Measurements from ENCODE around the gene ZRANB1.

The ZRANB1 gene

GRCh38 chr10:125023862-125024496 is 82.1 kb downstream of the ZRANB1 start:
- DNase-seq = peak; percentile 60

GRCh38 chr10:125024497-125025234 is 82.7 kb downstream of the ZRANB1 start:
- peak; percentile 60 for DNase-seq

DNA sequence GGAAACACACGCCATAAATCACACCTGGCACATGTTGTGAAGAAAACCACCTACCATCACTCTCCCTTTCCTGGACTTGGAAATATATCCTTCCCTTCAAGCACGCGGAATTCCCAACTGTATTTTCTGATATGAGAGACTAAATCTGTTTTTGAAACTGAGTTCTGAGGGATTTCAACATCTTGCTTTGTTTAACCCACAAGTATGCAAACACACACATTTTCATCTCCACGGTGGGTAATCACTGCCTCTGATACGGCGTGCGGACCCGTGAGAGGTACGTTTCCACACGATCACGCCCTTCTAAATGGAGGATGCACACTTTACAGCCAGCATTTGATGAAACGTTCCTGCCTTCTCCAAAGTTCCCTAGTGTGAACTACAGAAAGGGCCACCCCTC is 83.4 kb downstream of the ZRANB1 start:
- DNase-seq = no peak

GRCh38 chr10:125026036-125026931 is 84.4 kb downstream of the ZRANB1 start:
- DNase-seq = no peak

DNA sequence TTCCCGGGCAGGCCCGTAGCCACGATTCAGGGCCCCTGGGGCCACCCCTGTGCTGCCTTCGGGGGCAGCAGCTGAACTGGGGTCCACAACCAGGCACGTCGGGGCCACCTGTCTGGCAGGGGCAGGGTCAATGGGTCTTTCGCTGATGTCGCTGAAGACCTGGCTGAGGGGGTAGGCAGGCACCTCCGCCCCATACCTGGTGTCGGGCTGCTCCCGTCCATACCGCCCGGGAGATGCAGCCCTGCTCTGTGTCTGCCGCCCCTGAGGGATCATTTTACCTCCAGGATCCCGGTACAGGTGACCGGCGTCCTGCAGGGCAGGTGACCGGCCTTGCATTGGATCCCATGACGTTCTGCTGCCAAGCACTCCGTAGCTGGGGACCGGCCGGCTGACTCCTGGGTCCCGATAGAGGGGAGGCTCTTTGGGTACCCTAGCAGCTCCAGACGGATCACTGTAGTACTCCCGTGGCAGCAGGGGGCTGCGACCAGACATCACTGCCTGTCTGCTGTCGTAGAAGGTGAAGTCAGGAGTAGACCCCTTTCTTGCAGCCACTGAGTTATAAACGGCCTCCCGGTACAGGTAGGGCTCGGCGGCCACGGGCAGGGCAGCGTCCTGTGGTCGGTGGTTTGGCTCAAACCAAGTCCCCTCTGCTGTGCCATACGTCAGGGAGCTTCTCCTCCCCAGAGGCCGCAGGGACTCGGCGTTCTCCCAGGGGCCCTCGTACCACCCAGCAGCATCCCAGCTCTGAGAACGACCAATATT is 85.2 kb downstream of the ZRANB1 start:
- DNase-seq = no peak

DNA sequence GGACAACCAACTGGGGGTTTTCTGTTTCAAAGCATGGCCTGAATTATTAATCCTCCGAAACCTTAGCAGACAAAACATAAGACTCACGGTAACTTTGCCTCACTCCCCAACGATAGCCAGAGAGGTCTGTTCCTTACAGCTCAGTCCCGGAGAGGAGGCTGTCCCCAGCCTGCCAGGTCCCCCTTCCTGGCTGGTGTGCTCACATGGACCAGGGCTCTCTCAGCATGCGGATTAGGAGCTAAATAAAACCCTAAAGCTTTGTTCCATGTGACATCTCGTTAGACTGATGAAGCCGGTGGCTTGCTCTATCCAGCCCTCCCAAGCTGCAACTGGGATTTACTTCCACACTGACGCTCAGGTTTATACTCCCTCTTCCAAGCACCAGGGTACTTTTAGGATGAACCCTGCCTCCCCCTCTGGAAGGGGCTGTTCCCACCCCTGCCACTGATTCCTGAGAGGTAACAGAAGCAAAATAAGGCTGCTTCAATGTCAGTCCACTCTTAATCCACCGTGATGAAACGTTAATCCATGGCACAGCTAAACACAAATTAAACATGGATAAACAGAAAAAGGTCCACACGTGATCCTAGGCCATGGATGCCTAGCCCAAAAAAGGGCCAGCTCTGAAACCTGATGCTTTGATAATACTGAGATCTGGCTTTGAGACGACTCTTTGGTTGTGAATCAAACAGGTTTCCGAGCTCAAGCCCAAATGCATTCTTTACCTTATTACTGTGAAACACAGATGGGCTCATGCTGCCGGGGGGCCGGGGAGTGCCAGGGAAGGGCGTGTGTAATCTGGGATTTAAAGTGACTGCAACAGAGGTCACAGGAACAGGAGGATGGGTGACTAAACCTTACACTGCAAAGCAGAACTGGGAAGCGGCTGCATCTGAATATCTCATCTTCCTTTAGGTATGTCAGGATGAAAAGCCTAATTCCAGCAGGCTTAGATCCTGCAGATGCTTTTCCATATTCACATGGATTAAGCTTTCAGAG is 86.2 kb downstream of the ZRANB1 start:
- DNase-seq = no peak

- no peak for DNase-seq
These were observed 87.8 kb downstream of the ZRANB1 start for GRCh38 chr10:125029584-125030242.

GRCh38 chr10:125030567-125031197 is 88.8 kb downstream of the ZRANB1 start:
- no peak for DNase-seq

DNA sequence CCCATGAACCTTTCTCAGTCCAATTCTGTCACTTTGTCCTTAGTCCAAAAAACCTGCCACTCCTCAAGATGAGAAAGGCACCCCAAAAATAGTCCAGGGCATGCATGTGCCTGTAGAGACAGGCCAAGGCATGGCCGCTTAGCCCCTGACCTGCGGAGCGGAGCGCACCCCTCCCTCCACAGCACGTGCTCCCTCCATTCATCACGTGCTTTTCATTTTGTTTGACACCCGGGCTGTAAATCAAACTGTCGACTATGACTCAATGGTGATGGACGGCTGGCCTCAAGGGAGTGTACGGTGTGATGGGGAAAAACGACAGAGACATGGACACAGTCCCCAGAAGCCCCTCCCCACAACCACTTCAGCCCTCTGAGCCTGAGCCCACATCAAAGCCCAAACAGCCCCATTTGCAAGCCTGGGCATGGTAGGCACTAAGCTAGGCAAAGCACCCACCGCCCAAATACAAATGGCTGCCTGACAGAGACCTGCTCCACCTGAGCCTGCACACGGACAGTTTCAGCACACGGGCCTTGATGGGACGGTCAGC is 90.6 kb downstream of the ZRANB1 start:
- DNase-seq = no peak

- no peak for DNase-seq
These were observed 91.4 kb downstream of the ZRANB1 start for GRCh38 chr10:125033146-125033924.

DNA sequence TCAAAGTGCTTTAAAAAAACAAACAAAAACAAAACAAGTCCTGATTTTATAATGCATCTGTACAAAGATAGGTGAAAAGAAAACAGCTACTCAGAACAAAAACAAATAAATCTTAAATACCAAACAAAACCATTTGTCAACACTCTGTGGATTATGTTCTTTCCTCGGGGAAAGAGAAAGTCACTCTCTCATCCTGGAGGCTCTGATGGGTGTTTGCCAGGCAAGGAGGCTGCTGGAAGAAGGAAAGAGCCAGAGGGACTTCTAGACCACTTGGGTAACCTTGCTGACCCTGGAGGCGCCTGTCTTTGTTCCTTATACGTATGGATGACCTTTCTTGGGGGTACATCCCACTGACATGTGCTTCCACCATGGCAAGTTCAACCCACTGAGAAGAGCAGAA is 92.8 kb downstream of the ZRANB1 start:
- DNase-seq = no peak

DNA sequence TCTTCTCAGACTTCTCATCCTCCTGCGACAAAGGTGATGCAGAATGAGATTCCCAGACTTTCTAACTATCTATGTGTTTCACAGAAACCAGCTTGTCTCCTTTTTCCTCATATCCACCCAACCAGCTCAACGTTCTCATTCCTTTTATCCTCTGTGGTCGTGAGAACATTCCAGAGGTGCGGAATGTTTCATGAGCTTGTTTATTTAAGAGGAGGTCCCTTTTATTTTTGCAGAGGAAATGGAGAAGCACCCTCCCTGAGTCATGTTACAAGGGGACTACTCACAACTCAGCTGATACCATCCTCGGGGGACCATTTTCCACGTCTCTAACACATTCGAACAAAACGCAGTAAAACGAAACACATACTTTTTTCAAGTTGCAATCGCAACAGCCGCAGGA is 93.2 kb downstream of the ZRANB1 start:
- no peak for DNase-seq

- no peak for DNase-seq
These were observed 93.8 kb downstream of the ZRANB1 start for GRCh38 chr10:125035588-125036295.

DNA sequence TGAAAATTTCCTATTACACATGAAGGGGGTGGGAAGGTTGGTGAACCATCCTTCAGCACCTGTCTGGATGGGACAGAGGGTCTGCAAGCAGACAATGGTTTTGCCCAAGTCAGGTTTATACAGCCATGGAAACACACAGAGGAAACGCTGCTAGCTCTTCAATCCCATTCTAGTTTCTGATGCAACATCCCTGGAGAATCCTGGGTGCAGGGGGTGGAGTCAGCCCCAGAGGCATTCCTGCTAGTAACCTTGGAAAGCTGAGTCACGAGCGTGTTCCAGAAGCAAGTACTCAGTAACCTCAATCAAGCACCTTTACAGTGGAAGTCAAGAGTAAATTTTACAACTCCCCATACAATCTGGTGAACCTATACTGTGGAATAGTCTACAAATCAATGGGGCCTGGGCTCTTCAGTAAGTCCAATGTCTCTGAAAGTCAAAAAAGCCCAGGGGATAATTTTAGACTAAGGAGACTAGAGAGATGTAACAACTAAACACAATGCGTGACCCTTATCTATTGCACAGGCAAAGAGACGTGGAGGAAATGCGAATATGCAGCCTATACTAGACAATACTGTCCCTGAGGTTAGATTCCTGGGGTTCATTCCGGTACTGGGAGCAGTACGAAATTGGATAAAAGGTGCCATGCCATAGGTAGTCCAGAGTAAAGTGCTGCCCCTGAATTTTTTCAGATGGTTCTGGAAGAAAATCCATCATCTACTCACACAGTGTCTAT is 95.4 kb downstream of the ZRANB1 start:
- no peak for DNase-seq
